ENCODE results near the gene KCNQ1OT1.

The KCNQ1OT1 gene

DNA sequence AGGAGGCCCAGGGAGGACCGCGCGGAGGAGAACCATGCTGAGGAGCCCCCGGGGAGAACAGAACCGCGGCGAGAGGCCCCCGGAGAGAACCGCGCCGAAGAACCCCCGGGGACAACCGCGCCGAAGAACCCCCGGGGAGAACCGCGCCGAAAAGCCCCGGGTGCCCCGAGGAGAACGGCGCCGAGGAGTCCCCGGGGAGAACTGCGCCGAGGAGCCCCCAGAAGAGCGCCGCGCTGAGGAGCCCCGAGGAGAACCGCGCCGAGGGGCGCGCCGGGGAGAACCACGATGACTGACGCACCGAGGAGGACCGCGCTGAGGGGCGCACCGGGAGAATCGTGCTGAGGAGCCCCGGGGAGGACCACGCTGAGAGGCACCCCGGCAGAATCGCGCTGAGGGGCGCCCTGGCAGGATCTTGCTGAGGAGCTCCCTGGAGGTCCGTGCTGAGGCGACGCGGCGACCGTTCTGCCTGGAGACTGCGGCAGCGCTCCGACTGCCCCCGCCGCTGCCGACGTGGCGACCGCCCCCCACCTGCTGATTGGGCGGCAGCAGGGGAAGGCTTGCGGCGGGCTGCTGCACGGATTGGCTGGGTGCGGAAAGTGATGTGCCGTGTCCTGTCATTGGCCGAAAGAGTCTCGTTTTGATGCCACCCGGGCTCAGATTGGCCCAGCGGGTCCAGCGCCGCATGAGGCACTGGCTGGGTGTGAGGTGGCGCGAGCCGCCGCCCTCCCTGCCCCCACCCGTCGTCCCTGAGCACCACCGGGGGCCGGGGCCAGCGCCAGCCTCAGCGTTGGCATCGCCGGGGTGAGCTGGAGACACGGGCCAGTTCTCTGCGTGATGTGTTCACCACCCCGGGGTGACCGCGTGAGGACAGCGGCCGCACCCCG is at the start of gene KCNQ1OT1:
KCNQ1OT1 (minus strand) TSS at position 464 of the 884 bp plus-strand sequence.
- DNase-seq = no peak

DNA sequence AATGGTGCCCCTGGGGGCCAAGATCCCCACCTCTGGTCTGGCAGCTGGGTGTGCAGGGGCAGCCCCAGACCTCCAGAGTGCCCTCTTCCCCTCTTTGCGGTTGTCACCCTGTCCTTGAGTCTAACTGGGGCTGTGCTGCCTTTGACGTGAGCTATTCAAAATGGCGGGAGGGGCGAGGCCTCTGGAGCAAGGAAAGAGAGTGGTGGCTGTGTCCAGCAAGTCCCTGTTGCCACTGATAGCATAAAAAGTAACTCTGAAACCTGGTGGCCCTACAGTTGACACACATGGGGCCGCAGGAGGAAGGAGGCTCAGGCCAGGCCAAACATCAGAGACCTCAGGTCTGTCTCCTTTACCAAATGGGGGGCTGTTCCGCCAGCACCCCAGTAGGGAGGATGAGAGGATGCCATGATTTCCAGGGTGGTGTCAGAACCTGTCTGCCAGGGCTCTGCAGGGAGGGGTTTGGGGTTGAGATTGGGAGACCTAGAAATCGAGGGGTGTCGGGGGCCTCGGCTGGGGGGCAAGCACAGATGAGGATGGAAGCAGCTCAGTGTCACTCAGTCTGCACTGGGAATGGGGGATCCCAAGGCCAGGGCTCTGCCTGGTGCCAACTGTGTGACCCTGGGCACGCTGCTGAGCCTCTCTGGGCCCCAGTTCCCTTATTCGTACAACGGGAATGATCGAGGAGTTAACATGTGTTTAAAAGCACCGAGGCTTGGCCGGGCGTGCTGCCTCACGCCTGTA is 49.2 kb upstream of the KCNQ1OT1 start:
- DNase-seq = no peak

DNA sequence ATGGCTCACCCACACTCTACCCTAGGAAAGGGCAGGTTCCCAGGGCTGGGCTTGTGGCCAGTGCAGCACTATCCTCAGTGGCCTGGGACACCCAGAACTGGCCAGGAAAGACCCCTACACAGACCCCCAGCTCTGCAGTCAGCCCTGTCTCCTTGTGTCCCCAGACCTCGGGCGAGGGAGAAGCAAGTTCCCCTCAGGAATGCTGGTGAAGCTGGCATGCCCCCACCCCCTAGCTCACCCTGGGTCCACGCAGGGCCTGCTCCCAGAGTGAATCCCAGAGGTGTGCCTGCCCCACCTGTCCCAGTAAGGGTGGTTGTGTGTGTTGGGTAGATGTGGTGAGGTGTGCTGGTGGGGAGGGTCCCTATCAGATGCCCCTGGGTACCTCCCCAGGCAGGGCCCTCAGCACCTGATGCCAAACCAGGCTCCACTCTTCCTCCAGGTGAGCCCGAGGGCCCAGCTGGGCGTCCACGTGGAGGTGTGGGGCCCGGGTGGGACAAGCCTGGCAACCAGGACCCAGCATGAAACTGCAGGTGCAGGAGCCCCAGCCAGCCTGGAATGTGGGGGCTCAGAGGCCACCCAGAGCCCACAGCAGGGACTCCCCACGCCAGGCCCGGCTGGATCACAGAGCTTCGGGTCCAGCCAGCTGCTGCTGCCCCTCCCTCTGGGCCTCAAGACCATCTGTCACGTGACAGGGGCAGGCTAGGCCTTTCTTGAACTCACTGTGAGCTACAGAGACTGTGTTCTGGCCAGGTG is 48.4 kb upstream of the KCNQ1OT1 start:
- DNase-seq = no peak

DNA sequence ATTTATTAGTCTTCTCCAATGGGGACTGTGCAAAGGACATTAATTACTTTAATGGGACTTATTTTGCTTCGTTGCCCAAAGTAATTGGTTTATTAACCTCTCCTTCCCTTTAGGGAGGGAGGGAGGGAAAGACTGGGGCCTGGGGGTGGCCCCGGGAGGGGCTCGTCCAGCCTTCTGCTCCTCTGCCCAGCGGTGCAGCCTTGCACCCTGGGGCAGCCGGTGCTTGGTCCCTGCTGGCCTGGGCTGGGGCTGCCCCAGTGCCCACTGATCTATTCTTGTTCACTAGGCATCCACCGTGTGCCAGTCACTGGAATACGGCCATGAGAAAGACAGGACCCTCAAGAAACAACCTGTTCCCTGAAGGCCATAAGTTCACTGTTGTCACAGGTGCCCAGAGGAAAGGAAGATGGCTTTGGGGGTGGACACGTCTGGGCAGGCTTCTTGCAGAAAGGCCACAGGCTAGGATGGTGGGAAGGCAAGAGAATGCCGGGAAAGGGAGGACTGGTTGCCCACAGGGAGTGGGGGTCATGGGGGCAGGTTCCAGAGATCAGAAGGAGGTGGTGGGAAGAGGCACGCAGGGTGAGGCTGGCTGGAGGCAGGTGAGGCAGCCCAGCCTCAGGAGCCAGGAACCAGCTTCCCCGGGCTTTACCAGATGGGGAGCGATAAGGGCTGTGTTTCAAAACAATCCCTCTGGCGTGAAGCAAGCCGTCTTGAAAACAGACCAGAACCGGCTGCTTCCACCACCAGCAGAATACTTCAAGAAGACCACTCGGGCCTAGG is 47.6 kb upstream of the KCNQ1OT1 start:
- DNase-seq = no peak

DNA sequence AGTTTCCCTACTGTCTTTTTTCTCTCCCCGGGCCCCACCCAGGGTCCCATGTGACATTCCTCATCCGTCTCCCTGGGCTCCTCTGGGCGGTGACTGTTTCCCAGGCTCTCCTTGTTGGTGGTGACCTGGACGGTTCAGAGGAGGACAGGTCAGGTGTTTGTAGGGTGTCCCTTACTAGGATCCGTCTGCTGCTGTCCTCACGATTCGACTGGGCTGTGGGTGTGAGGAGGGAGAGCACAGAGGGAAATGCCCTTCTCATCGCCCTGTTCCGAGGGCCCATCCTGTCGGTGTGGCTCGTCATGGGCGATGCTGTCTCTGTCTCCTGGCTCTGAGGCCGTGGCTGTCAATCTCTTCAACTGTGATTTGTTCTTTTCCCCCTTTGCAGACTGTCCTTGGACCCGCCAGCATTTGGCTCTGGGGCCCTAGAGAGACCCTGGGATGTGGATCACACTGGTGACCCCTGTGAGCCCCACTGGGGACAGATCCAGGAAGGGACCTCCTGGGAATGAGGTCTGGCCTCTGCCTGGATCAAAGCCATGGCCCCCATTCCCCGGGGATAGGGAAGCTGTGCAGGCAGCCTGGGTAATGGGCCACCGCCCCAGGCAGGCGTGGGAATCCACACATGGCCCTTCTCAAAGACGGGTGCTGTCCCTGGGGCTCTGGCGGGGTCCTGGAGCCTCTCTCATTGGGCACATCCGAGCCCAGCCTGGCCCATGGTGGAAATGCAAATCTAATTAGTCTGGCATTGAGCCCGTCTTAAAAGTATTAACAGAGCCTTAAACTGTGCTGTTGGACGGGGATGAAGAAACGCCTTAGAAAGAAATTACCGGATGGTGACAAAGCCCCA is 46.8 kb upstream of the KCNQ1OT1 start:
- DNase-seq = no peak

DNA sequence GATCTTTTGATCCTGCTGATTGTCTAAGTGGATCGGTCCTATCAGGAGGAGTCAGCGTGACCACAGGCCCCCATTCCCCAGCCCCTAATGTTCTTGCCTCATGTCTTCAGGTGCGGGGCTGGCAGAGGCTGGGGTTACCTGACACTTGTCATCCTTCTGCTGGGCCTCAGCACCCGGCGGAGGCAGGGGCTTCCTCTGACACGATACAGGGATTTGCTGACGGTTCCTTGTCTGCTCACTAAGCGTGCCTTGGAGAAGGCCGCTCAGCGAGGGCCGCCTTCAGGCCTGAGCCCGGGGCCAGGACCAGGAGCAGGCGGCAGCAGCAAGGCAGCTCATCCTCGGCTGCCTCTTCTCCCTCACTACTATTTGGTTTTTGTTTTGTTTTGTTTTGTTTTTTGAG is 45.7 kb upstream of the KCNQ1OT1 start:
- DNase-seq = no peak

DNA sequence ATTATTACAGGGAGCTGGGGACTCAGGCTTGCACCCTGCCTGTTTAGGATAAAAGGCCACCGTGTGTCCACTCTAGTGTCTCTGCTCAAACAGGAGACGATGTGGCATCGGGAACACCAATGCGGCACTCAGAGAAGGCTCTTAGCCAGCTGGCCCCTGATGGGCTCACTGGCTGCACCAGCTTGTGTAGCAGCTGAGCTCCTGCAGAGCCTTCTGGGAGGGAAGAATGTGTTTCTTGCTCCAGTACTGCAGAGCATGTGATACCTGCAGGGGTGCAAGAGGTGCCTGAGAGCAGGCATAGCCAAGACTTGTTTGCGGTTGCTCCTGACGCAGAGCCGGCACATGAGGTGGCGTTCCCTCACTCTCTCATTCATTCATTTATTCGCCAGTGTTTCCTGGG is 44.4 kb upstream of the KCNQ1OT1 start:
- DNase-seq = no peak

DNA sequence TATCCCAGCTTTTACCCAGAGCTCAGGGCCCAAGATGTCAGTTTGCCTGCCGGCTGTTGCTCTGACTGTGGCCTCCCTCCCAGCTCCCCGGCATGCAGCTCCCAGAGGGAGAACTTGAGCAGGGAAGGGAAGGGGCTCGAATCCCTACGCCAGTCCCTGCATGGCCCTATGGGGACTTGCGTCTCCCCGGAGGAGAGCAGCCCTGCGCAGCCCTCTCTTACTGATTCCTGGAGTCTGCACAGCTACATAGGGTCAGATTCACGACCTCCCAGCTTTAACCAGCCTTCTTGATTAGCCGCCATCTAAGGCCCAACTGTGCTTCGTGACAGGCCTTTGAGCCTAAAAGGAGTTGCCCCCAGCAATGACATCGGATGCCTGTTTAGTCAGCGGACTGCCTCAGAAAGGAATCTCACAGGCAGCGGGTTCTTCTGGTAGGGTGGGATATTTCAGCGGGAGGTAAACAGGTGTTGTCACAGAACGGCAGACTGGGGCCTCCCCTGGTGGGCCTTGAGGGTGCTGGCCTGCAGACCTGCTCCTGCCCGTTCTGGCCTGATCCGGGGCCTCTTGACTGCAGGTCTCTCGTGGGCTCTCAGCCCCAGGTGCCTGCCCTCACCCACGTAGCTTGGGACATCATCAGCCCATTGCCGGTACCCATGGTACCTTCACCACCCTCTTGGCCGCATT is 43.8 kb upstream of the KCNQ1OT1 start:
- no peak for DNase-seq

DNA sequence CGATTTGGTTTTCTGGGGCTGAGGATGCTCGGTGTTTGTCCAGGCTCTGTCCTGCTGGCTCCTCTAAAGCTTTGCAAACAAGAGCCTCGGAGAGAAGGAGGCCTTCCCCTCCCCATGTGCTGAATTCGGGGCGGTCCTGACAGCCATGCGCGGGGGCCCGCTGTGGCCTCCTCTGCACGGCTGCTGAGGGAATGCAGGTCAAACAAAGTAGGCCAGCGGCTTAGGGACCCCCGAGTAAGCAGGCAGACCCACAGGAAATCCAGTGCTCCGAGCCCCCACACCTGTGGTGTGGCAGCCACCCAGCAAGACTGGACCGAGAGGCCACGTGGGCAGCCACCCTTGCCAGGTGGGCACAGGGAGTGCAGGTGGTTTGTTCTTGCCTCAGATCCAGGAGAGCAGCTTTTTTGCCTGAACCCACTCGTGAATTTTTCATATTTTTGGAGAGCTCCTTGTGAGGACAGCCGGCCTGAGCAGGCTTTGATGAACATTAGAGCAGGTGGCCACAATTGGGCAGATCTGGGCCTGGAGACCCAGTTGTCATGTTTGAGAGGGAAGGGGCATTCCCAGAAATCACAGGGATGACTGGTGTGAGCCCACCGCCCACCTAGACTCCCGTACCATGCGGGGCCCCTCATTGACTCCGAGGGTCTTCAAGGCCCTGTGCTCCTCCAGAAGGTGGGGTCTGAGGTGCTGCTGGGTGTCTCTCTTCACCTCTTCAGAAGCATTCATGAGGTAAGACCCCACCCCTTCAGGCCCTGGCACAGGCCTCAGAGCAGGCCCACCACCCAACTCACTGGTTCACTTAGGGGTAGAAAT is 43.0 kb upstream of the KCNQ1OT1 start:
- DNase-seq = no peak

DNA sequence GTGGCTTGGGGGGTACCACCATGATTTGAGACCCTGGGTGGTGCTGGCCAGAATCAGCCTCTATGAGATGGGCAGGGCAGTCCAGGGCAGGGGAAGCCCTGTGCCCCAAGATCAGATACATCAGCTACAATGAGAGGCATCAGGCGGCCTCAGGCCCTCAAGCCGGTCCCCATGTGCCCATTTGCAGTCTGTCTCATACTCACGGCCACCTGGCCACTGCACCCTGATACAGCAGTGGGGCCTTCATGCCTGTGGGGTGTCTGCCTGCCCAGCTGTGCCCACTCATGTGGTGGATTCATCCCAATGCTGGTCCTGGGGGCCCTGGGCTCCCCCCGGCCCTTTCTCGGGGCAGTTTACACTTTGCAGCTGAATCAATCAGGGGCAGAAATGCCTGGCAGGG is 42.4 kb upstream of the KCNQ1OT1 start:
- no peak for DNase-seq

DNA sequence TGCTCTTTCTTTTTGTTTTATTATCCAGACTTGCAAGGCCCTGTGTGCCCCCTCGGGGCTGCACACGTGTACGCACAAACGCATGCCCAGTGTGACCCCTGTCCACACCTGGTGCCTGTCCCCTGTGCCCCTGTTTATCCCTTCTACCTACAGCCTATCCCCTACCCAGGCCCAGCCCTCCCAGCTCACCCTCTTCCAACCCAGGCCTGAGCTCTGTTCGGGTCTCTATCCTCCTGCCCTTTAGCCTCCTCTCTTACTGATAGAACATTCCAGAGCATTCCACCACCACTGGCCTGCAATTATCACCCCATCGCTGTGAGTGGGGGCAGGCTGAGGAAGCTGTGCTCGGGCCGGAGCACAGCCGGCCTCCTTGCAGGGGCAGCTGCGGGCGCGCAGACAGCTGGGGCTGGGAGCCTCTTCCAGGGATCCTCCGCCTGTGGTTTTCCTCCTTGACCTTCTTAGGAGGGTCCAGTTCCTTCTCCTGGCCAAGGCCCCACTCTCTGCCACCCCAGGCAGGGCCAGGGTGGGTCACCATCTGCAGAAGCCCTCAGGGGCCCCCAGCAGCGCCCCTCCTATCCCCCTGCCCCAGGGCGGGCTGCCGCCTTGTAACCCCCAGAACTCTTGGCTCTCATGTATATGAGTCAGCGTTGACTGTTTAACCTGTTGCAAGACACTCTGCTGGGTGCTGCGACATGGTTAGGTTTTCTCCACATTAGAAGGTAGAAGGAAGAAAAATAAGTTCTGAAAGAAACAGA is 41.8 kb upstream of the KCNQ1OT1 start:
- no peak for DNase-seq

DNA sequence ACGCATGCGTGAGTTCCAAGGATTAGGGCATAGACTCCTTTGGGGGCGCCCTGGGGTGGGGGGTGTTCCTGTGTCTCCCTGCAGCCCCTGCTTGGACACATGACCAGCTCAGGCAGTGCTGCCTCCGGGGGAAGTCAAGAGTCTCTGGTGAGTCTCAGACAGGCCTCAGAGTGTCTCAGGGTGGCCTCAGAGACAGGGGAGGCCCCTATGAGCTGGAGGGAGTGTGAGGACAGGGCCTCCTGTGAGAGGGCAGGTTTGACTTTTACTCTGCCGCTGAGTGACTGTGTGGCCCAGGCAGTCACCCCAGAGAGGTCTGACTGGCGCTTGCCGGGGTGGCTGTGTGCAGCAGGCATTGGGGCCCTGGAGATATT is 41.2 kb upstream of the KCNQ1OT1 start:
- DNase-seq = no peak

DNA sequence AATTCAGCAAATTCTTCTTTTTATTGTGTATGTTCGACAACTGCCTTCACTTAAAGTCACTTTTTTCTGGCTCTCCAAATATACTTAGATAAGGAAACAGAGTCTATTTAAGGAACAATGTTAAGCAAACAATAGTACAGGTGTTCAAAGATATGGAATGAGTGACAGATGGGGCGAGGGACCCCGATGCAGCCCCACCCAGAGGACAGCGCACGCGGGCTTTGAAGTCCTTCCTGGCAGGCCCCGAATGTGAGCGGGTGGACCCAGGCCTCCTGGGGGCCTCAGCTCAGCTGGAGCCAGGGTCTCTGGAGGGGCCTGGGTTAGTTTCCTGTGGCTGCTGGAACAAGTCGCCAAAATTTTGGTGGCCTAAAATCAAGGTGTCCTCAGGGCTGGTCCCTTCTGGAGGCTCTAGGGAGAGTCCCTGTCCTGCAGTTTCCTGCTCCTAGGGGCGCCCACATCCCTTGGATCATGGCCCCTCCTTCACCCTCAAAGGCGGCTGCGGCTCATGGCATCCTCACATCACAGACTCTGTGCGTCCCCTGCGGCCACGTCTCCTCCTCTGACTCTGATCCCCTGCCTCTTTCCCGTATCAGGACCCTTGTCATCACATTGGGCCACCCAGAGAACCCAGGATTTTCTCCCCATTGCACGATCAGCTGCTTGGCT is 40.6 kb upstream of the KCNQ1OT1 start:
- DNase-seq = no peak

DNA sequence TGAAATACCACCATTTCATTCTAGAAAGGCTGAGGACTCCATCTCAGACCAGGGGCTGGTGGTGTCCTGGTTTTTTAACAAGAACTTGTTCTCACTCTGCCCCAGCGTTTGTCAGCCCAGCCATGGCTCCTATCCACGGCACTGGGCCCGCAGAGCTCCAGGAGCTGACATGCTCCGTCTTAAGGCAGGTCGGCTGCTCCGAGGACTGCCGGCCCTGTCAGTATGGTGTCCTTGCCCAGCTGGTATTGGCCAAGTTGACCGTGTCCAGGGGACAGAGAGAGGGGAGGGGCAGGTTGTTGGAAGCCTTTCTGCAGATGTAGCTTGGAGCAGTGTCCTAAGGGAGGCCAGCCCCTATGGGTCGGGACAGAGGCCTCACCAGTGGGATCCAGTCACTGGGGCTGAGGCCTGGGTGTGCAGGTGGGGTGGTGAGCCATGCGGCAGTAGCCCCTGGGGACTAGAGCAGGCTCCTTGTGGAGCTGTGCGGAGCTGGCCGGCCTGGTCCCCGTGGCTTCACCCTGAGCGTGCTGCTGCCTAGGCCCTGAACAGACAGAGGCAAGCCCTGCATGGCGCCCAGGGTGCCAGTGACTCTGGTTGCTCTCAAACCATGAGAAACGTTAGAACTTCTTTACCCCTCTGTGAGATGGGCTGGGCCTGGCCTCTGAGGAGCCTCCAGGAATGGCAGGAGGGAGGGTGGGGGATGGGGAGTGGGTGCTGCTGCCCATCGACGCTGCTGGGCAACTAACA is 39.9 kb upstream of the KCNQ1OT1 start:
- no peak for DNase-seq

DNA sequence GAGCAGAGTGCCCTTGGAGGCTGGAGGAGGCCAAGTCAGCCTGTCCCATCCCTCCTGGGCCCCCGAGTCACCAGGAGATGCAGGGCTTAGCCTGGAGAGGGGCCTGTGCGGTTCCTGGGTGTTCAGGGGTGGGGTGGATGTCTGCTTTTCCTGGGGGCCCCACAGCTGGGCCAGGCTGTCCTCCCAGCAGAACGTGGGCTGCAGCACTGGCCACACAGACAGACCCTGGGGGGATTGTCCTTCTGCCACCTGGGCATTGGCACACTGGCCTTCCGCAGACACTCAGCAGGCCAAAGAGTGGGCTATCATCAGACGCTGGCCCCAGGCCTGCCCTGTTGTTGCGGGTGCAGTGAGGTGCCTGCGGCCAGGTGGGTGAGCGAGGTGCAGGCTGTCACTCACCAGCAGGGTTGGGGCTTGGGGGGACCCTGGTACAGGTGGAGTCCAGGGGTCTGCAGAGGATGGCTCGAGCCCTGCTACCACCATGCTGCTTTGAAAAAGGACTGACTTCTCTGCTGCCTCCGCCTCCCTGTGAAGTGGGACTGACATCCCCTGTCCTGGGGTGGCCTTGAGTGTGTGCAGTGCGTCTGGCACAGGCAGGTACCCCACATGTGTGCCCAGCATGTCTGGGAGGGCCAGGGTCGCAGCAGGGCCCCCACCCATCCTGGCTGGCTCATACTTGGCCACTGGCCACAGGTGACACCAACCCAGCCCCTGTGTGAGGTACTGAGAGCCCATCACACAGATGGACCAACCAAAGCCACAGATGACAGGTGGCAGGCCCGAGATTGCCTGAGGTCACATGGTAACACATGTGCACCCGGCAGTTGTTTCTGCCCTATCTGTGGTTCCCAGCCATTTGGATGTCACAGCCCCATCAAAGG is 39.0 kb upstream of the KCNQ1OT1 start:
- no peak for DNase-seq

DNA sequence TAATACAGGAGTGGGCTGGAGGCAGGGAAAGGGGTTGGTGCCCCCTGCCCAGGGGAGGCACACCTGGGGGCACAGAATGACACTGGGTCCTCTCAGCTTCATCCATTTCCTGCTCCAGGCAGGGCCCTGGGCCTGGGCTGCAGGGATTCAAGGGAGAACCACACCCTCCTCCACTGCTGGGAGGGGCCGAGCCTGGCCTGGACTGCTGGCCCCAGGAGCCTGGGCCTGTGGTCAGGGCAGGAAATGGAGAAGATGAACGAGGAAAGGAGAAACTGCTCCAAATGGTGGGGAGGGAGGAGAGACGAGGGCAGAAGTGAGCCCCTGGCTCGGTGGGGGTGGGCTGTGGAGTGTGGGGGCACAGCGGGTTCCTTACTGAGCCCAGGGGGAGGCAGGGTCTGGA is 38.1 kb upstream of the KCNQ1OT1 start:
- DNase-seq = no peak

DNA sequence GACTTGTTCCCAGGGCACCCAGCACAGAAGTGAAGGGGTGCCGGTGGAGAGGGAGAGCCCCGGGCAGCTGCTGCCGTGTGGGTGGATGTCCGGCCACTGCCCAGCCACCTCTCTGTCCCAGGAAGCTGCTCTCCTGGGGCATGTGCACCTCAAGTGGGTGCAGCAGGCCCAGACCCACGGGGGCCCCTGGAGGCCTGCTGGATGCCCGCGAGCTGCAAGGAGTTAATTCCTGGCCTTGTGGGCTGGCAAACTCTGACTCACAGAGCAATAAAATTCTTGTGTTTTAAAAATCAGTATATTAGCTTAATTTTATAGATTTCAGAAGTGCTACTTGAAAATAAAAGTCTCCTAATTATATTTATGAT is 37.4 kb upstream of the KCNQ1OT1 start:
- no peak for DNase-seq

Measured in RPMI8226 (cell line).